ENCODE measurements around the gene ZNF275.

GRCh38 chrX:153327561-153327960, 6.4 kb upstream of the ZNF275 start:
- TF ChIP-seq CTCF (IDR thresholded peaks at IDR 0.05) = no peak
- TF ChIP-seq ATF3 (CRISPR knock-in tag; conservative IDR thresholded peaks at IDR 0.05) = no peak
- no peak for TF ChIP-seq ZNF263 (CRISPR knock-in tag; IDR thresholded peaks at IDR 0.05; ENCODE audit: low read depth)

All from WTC11 (cell line).